ENCODE measurements around the gene RAB3IL1.

RAB3IL1 gene

DNA sequence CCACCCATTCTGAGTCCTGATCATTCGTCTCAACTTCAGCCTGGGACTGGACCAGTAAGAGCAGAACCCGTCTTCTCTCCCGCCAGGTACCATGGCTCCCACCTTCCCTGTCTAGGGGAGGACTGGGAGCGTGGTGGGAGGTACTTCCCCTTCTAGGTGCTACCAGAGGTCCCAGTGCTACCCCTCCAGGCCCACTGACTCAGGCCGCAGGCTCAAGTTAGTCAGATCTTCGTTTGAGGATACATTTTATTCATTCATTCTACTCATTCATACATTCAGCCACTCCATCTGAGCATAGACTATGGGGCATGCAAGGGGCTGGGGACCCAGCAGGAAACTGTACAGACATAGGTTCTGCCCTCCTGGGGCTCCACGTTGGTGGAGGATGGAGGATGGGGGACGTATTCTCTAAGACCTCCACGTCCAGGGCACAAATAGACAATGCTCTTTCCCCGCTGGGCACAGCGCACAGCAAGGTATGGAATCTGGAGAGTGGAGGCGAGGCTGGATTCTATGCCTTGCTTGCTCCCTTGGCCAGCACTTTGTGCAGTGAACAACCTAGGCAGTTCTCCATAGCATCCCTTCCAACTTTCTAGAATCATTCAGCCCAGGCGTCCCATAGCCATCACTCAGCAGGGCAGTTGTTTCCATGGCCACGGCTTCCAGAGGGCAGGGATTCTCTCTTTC is 1.0 kb upstream of the RAB3IL1 start:
- DNase-seq: no peak

DNA sequence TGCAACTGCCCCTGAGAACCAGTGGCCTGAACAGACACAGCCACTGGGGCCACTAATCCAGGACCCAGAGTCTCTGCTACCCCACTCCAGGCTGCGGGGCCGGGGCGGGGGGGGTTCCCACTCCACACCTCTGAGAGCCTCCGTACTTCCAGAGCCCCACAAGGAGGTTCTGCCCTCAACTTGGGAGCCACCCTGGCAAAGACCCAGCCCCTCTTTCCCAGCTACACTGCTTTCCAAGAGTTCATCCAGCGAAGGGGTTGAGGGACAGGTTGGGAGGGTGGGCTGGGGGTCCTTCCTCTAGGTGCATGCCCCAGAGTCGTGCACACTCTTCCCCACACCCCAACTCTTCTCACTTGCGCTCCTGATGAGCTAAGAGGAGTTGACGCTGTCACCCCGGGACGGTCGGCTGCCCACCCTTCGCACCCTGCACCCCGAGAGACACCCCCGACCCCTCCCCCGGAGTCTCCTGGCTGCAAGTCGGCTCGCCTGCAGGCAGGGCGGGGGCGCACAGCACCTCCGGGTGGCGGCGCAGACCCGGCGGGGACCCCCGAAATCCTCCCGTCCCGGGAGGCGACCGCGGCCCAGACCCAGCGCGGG is 531 bp downstream of the RAB3IL1 start:
- DNase-seq: no peak

DNA sequence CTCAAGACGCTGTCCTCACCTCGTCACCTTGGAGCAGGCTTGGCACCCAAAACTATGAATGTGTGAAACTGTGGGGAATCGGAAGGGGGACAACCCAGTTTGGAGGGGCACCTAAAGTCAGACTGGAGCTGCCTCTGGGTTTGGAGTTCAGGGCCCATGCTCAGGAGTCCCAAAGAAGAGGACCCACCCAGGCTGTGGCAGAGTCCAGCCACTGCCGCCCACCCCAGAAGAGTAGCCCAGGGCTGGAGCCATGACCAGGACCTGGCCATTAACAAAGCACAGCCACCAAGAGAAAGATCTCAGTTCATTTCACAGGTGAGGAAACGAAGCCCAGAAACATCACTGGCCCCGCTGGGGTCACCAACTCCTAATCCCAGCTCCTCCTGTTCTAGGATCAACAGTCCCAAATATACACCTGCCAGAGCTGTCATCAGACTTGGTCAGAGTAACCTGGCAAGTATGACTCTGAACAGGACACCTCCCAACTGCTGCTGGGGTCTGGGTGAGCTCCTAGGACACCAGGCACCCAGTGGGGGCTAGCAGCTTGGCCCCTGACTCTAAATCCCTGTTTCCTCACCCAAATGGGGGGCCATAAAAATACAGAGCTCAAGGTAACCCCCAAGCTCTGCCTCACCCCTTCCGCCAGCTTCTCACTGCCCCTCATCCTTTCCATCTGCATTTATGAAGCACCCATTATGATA is 2.7 kb downstream of the RAB3IL1 start:
- no peak for DNase-seq

DNA sequence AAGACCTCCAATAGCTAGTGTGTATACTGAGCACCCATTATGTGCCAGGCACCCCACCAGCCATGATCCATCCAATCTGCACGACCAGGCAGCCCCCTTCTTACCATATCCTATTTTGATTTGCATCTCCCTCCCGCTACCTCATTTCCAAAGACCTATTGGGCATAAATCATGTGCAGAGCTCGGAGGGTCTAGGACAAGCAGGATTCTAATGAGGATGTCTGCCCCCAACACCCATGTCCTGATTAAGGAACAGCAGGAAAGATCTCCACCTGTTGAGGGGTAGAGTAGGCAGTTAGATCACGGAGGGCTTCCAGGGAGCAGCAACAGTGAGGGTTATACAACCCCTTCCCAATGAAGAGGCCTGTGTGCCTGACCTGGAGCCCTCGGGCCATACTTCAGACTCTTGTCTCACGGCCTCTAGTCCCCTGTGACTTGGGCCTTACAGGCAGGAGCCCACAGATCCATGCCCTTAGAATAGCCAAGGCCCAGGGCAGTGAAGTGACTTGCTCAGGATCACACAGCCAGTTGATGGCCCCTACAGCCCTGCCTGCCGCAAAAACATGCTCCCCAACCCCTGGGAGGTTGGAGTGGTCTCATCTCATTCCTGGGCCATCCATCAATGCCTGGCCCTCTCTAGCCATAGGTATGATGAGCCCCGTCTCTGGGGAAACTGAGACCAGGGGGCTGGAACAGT is 3.5 kb downstream of the RAB3IL1 start:
- no peak for DNase-seq

DNA sequence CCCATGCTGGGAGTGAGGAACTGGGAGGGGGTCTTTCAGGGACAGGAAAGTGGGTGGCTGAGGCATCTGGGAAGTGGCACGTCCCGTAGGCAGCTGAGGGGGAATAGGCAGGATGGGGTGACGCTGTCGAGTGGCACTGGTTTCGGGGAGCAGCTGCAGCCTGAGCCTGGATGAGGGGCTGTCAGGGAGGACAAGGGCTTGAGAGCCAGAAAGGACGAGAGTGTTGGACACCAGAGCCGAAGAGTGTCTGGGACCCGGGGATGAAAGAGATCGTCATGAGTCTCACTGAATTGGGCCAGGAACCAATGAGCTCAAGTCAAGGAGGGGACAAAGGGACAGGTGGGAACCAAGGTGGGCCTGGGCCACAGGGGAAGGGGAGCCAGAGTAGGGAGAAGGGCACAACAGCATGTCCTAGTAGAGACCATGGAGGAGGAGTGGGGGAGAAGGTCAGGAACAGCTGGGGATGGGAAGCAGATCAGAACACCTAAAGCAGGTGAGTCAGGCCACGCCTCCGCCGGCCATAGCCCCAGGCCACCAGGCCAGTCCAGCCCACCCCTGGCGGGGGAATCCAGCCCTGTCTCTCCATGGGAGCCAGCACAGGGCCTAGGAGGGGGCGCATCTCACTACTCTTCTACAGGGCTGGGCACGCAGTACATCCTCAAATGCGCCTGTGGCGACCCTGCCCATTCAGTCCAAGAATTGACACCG is 4.2 kb downstream of the RAB3IL1 start:
- no peak for DNase-seq

DNA sequence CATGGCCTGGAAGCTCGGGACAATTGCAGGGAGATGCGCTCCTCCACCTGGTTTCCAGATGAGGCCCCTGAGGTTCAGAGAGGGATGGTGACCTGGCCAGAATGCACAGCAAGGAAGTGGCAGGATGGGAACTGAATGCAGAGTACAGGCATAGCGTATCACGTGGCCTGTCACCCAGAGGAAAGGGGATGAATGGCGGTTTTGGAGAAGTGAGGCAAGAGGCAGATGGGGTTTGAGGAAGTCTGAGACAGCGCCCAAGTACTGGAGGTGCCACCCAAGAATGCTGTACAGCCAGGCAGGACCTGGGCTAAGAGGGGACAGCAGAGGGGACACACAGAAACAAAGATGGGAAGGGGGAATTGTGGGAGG is 4.9 kb downstream of the RAB3IL1 start:
- no peak for DNase-seq

DNA sequence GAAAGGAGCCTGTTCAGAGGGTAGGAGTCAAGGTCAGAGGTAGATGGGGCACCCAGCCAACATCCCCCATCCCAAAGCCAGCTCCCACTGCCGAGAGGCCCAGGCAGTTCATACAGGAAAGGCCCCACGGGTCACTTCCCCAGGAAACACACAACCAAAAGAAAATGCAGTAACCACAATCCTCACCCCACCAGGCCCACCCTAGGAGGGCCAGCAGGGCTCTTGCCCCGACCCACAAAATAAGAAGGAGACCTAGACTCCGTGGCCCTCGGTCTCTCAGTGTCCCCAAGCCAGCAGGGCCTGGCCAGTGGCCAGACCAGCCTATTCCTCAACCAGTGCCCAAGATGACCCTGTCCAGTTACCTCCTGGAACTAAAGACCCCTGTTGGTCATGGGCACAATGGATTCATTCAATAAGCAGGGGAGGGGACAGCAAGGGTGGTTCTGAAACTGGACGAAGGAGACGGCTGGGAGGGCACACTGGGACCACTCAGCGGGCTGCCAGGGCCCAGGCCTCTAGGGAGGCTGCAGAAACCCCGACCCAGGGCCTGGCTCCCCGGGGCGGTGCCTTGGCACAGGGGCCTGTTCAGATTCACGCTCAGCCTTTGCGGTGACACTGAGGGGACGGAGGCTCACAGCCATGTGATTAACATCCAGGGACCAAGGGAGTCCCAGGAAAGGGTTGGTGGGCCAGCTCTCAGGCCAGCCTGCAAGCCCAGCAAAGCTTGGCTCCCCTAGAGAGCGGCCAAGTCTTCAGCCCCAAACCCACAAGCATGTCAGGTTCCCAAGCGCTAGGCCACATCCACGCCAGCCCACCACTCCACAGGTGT is 5.5 kb downstream of the RAB3IL1 start:
- DNase-seq: no peak

DNA sequence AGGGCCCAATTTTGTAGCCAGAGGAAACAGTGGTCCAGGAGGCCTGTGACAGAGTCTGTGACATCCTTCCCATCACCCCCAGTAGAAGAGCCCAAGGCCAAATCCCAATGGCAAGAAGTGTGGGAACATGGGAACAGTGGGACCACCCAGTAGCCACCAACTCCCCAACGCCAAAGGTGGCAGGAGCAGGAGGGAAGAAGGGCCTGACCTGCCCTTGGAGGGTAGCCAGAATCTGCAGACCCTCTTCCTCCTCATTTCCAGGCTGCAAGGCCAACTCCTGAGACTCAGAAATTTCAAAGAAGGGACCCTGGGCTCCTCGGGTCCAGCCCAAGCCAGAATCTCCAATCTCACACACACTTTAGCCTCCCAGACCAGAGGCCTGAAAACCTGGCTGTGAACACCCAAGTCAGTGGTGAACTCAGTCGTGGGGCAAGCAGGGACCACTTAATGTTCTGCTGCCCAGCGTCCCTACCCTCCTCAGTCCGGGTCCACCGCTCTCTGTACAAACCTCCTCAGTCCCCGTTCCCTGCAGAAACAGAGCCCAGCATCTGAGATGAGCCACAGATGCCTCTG is 6.2 kb downstream of the RAB3IL1 start:
- no peak for DNase-seq

DNA sequence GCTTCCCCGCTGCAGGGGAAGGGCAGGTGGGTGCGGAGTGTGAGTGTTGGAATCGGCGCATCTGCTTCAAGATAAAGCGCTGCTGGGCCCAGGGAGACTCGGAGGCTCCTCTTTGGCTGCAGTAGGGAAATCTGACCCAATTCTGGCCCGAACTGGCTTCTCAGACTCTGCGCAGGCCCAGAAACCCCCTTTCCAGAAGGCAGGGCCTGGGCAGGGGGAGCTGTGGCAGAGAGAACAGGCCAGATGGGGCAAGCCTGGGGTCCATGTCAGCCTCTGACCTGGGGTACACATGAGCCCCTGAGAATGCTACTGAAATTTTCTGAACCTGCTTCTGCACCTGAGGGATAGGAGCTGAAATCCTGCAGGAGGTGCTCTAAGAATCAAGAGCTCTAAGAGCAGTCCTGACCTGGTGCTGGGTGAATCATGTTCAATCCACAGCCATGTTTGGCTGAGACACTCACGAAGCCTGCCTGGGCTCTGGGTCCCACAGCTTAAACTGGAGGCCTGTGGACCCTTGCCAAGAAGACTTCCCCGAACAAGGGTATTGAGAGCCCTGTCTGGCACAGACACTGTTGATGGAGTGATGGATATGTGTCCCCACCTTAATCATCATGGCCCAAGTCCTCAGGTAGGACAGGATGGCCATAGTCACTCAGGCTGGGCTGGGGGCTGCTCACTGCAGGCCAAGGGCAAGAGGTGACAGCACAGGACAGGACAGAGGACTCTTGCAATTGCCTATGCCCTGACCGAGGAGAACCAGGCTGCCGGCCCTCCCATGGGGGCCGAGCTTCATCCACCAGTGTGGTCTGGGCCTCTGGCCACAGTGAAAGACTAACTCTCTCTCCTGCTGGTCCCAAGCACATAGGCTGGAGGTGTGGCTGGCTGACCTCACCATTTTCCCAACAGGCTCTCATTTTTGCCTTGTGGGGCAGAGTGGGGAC is 6.9 kb downstream of the RAB3IL1 start:
- DNase-seq: no peak

DNA sequence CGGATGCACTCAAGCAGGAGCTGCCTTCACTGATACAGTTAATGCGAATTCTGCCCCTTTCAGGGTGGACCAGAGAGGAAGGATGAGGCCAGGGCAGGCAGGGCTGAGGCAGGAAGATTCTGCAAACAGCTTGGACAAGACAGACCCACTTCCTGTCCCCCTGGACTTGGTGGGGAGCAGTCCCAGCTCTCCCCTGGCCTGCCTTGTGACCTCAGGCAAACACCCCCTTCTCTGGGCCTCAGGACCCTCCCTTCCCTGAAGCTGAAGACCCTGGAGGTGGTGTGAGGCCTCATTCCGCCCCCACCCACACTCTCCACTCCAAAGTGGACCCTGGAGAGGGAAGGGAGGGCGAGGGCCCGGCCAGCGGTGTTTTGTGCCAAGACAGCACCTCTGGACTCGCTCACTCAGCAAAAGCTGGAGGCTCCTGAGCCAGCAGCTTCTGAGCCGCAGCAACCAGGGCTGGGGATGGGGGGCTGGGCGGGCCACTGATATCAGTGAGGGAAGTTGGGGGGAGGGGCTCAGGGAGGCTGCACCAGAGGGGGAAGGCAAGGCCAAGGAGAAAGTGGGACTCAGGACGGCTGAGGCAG is 8.5 kb downstream of the RAB3IL1 start:
- no peak for DNase-seq

DNA sequence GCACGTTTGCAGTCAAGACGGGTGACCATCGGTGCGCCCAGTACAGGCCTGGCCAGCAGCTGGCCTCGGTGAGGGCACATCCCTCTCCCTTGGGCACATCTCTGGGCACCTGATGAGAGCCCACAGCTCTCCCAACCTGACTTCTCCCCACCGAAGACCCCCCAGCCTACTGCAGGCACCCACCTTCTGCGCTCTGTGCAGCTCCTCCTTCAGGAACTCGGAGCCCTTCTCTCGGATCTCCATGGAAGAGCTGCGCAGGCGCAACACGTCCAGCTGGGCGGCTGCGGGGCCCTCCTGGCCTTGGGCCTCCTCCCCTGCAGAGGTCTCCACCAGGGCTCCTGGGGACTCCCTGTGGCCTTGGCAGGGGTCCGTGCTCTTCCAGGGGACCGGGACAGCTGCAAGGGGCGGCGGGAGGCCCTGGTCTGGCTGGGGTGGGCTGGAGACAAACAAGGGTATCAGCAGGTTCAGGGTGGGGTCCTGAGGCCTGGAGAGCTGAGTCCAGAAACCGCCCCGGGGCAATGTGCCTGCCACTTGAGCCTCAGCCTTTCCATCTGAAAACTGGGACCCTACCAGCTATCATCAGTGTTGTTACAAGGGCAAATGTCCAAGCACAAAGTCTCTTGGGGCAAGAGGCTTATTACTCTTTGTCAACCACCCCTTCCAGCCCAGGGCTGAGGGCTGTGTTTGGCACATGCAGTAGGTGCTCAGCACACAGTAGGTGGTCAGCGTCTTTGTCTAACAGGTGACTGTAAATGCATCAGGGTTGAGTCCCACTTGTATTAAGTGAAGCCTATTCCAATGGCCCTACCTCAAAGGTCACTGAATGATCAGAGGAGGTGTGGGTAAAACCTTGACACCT is 9.3 kb downstream of the RAB3IL1 start:
- DNase-seq: no peak

DNA sequence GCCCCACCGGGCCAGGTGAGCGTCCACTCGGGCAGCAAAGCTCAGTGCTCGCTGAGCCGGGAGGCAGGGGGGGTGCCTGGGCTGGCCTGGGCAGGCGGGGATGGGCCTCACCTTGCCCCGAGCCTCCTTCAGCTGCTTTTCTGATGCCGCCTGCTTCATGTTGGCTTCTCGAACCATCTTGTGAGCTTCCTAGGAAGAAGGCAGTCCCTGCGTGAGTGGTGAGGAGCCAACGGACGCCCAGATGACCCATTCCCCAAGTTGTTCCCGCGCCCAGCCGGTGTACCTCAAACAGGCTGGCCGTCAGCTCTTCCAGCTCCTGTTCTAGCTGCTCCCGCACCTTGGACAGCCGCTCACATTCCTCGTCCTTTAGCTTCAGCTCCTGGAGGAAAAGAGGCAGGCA is 10.1 kb downstream of the RAB3IL1 start:
- DNase-seq: no peak

DNA sequence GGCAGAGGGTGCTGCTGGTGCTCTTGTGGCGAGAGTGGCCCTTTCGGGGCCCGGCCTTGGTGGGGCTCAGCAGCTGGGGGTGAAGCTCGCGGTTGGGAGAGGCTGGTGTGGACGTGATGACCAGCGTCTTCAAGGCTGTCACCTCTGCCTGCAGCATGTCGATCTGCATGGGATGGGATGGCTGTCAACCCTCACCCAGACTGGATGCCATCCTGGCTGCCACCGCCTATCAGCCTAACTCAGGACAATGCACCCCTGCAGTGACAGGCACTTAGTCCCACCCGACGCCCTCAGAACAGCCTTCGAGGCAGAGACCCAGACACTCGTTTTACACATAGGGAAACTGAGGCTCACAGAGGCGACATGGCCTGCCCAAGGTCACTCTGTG is 10.8 kb downstream of the RAB3IL1 start:
- no peak for DNase-seq

DNA sequence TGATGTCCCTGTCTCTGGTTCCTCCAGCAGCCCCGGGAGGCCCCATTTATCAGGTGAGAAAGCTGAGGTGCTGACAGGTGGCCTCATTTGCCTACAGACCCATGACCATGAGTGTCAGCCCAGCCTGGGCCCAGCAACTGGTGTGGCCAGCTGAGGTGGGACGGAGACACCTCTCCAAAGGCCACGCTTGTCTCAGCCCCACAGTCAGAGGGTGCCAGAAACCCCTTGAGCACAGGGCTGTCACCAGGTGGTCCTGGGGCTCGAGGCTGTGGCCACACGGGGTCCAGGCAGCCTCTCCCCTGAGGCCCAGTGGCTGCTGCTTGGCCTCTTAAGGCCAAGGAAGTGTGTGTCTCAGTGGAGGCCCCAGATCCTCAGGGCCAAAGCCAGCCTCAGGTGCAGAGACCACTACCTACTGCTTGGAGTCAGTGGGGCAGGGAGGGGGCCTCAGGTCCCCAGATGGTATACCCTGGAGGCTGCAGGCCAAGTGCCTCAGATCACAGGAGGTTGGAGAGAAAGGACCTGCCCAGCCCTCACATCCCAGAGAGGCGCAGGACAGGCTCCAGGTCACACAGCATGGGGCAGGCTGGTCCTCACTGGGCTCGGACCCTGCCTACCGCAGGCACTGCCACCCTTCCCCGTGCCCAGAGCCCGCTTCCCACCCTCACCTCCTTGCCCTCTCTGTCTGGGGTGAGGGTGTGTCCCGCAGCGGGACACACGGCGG is 11.4 kb downstream of the RAB3IL1 start:
- DNase-seq: no peak

DNA sequence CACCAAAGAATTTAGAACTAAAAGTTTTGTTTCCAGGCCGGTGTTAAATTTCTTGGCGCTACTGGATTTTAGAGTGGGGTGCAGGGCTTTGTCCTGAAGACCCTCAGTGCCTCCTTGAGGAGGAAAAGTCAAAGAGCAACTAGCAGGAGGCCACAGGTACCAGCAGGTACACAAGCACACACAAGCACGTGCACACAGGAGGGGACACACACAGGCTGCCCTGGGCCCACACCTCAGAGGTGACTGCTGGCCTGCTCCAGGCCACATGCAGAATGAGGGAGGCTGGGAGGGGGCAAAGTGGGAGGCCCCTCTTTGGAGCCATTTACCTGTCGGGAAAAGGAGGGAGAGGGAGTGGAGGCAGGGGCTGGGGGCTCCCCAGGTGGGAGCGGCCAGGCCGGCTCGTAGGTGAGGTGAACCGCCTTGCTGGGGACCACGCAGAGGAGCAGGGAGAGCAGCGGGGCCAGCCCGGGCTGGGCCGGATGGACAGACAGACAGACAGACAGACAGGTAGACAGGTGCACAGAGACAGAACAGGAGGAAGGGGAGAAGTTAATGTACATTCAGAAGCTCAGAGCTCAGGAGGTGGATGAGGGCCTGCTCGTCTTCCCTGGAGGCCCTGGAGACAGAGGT is 12.2 kb downstream of the RAB3IL1 start:
- DNase-seq: no peak

DNA sequence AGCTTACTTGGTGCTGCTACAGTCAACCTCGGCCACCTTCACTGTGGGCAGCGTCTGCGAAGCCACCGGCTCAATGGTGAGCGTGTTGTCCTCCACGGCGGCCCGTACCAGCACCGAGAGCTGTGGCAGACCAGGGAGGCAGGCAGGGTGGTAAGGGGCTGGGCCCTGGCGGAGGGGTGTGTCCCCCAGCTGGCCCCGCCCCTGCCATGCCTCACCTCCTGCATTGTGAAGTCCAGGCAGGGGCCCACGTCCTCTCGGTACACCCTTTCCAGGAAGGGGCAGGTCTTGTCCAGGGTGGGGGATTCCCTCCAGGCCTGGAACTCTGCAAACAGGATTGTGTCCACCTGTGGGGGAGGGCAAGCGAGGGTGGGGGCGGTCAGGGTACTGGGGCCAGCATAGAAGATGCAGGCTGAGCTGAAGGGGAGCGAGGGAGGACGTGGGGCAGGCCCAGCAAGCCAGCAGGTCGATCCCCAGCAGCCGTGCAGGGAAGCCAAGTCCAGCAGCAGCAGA is 12.8 kb downstream of the RAB3IL1 start:
- DNase-seq: no peak

DNA sequence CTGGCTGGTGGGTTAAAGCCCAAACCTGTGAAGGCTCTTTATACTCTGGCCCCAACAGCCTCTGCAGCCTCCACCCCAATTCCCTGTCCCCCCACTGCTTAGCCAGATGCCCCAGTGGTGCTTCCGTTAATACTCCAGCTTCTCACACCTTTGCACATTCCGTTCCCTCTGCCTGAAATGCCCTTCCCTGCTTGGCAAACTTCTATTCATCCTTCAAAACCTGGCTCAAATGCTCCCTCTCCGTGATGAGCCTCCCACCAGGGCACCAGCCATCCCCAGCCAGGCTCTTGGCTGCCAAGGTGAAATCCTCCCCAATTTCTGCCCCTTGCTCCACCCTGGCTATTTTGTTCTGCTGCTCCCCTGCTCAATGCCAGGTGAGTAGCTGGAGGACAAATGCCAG is 13.5 kb downstream of the RAB3IL1 start:
- no peak for DNase-seq

DNA sequence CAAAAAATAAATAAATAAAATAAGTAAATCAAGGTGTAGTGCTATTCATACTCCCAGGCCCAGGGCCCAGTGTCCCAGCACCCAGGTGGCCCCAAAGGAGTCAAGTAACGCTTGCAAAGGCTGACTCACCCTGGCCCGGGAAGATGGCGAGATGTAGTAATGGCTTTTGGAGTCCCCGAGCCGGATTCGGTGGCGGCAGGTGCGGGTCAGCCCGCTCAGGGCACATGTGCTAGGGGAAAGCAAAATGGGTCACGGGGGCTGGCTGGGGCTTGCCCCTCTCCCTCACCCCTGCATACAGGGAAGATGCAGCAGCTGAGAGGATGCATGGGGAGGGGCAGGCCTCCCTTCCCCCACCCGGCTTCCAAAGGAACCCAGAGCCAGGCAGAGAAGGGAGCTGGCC is 15.1 kb downstream of the RAB3IL1 start:
- DNase-seq: no peak

Data from NCI-H2081 treated with DMSO at 0.1 percent for 48 hours (cell line).